WTC11 (cell line): ENCODE results near the gene TECRL.

Experiments
- AFF4 ChIP-seq: sonication (generic); formaldehyde crosslinking; IDR thresholded peaks from 2 replicates; pipeline ENCODE4 v1.8.1; 2023; ENCODE audit warnings: mild to moderate bottlenecking, missing genetic modification reagents, borderline replicate concordance
- CREB1 ChIP-seq: sonication (generic); formaldehyde crosslinking; IDR thresholded peaks from 2 replicates; pipeline ENCODE4 v1.8.0; 2023; ENCODE audit warnings: mild to moderate bottlenecking, missing genetic modification reagents
- FOXJ3 ChIP-seq: sonication (generic); formaldehyde crosslinking; IDR thresholded peaks from 2 replicates; pipeline ENCODE4 v1.9.0; 2021; ENCODE audit warnings: missing genetic modification reagents, mild to moderate bottlenecking, borderline replicate concordance
- NFYB ChIP-seq: sonication (generic); formaldehyde crosslinking; conservative IDR thresholded peaks from 2 replicates; pipeline ENCODE4 v1.8.0; 2022; ENCODE audit warnings: low read depth, missing genetic modification reagents
- PRDM15 ChIP-seq: sonication (generic); formaldehyde crosslinking; IDR thresholded peaks from 2 replicates; pipeline ENCODE4 v1.8.0; 2022; ENCODE audit warnings: missing genetic modification reagents
- ZMAT4 ChIP-seq: fragments of 250-450 bp; sonication (Bioruptor Pico); IDR thresholded peaks from 2 replicates; pipeline ENCODE4 v1.9.0; 2021; ENCODE audit warnings: mild to moderate bottlenecking
- ZNF121 ChIP-seq: sonication (generic); formaldehyde crosslinking; IDR thresholded peaks from 2 replicates; pipeline ENCODE4 v1.8.0; 2023; ENCODE audit warnings: missing genetic modification reagents
- TF ChIP-seq, protein P1 (sequence below): fragments of 200-600 bp; IDR thresholded peaks from 2 replicates; pipeline ENCODE4 v1.8.0; 2022; ENCODE audit warnings: antibody characterized with exemption

GRCh38 chr4:64334964-64335363 is 74.3 kb downstream of the TECRL start:
- TF ChIP-seq, protein P1, sequence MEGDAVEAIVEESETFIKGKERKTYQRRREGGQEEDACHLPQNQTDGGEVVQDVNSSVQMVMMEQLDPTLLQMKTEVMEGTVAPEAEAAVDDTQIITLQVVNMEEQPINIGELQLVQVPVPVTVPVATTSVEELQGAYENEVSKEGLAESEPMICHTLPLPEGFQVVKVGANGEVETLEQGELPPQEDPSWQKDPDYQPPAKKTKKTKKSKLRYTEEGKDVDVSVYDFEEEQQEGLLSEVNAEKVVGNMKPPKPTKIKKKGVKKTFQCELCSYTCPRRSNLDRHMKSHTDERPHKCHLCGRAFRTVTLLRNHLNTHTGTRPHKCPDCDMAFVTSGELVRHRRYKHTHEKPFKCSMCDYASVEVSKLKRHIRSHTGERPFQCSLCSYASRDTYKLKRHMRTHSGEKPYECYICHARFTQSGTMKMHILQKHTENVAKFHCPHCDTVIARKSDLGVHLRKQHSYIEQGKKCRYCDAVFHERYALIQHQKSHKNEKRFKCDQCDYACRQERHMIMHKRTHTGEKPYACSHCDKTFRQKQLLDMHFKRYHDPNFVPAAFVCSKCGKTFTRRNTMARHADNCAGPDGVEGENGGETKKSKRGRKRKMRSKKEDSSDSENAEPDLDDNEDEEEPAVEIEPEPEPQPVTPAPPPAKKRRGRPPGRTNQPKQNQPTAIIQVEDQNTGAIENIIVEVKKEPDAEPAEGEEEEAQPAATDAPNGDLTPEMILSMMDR, result no peak
- TF ChIP-seq NFYB (CRISPR knock-in tag) (no peak), ZMAT4 (CRISPR knock-in tag) (no peak), ZNF121 (no peak), AFF4 (CRISPR knock-in tag) (no peak), PRDM15 (no peak), CREB1 (CRISPR knock-in tag) (no peak), FOXJ3 (CRISPR knock-in tag) (no peak)
